IMR-90 (cell line): ENCODE results near the gene TMEM41A. TPM values are rescaled to one million over a fixed set of nuclear protein-coding genes. Genes with fewer than 3 reads are reported as not detected.

Experiments used
- ATAC-seq: fragments of 200-7000 bp; cut with Tn5 transposase; 2 replicates; pipeline ENCODE4 v1.9.1; 2020; ENCODE audit warnings: low read depth, mild to moderate bottlenecking, moderate library complexity
- BruUV-seq: library from RNA; stranded (reverse); fragments of 400-500 nt; replicated peaks from 2 replicates; lab custom pipeline; 2021; lab: Mats Ljungman, UMichigan
- CTCF ChIA-PET: fragments of 300-600 bp; formaldehyde crosslinking; extraction: SDS; loops from one replicate; lab custom pipeline; 2021; ENCODE audit warnings: antibody characterized with exemption; lab: Yijun Ruan, JAX
- POLR2A ChIA-PET: fragments of 300-600 bp; sonication (Branson Sonifier 250); formaldehyde crosslinking; loops from one replicate; lab custom pipeline; 2022; ENCODE audit warnings: antibody characterized with exemption; ENCODE audit not compliant: unreplicated experiment; lab: Charles Lee
- DNase-seq: peaks from one replicate; pipeline ENCODE4 v3.0.0; 2013
- H2AFZ ChIP-seq: replicated peaks from 2 replicates; pipeline ENCODE3; 2013; ENCODE audit warnings: low read length, mild to moderate bottlenecking; ENCODE audit not compliant: poor library complexity
- H2AK5ac ChIP-seq: 2 replicates; pipeline ENCODE4 v1.6.1; 2013; ENCODE audit warnings: low read depth, low read length, inconsistent platforms
- H2AK9ac ChIP-seq: replicated peaks from 2 replicates; pipeline ENCODE3; 2013; ENCODE audit warnings: mild to moderate bottlenecking, low read depth, low read length, moderate library complexity; ENCODE audit not compliant: poor library complexity
- H2BK120ac ChIP-seq: 2 replicates; pipeline ENCODE4 v1.6.1; 2013; ENCODE audit warnings: low read depth, low read length, inconsistent platforms
- H2BK15ac ChIP-seq: 3 replicates; pipeline ENCODE4 v1.6.1; 2013; ENCODE audit warnings: low read depth, low read length, inconsistent platforms
- H2BK20ac ChIP-seq: 2 replicates; pipeline ENCODE4 v1.6.1; 2013; ENCODE audit warnings: low read depth, mild to moderate bottlenecking, inconsistent platforms, low read length, moderate library complexity
- H2BK5ac ChIP-seq: 2 replicates; pipeline ENCODE4 v1.6.1; 2013; ENCODE audit warnings: mild to moderate bottlenecking, low read depth, low read length, inconsistent platforms; ENCODE audit not compliant: poor library complexity, severe bottlenecking
- H3K14ac ChIP-seq: replicated peaks from 2 replicates; pipeline ENCODE4 v1.6.1; 2013; ENCODE audit warnings: low read depth, low read length, inconsistent platforms
- H3K18ac ChIP-seq: 2 replicates; pipeline ENCODE4 v1.6.1; 2013; ENCODE audit warnings: low read depth, low read length, control low read depth
- H3K23ac ChIP-seq: 2 replicates; pipeline ENCODE4 v1.6.1; 2013; ENCODE audit warnings: low read depth, low read length, inconsistent platforms
- H3K27ac ChIP-seq: 2 replicates; pipeline ENCODE4 v1.5.1; 2013; ENCODE audit warnings: mild to moderate bottlenecking, control low read depth, low read length; ENCODE audit not compliant: insufficient read depth
- H3K27me3 ChIP-seq: 2 replicates; pipeline ENCODE4 v1.6.1; 2013; ENCODE audit warnings: low read length; ENCODE audit not compliant: control insufficient read depth, insufficient read depth
- H3K36me3 ChIP-seq: 2 replicates; pipeline ENCODE4 v1.6.1; 2013; ENCODE audit warnings: low read length, mixed read lengths; ENCODE audit not compliant: control insufficient read depth, insufficient read depth
- H3K4ac ChIP-seq: 2 replicates; pipeline ENCODE4 v1.6.1; 2013; ENCODE audit warnings: low read depth, low read length, inconsistent platforms
- H3K4me1 ChIP-seq: 2 replicates; pipeline ENCODE4 v1.6.1; 2013; ENCODE audit warnings: low read length, mixed read lengths; ENCODE audit not compliant: control insufficient read depth, insufficient read depth
- H3K4me2 ChIP-seq: 2 replicates; pipeline ENCODE4 v1.6.1; 2013; ENCODE audit warnings: low read depth, mild to moderate bottlenecking, control low read depth, low read length, moderate library complexity
- H3K4me3 ChIP-seq: 2 replicates; pipeline ENCODE4 v1.5.1; 2013; ENCODE audit warnings: low read depth, mild to moderate bottlenecking, control low read depth, low read length, moderate library complexity; ENCODE audit not compliant: insufficient read depth
- H3K56ac ChIP-seq: 2 replicates; pipeline ENCODE4 v1.6.1; 2013; ENCODE audit warnings: low read length, inconsistent platforms; ENCODE audit not compliant: insufficient read depth; ENCODE audit errors: extremely low read depth
- H3K79me1 ChIP-seq, 2 experiments: 2 replicates each; pipeline ENCODE4 v1.6.1; 2013; ENCODE audit warnings: low read length in 2 of 2, inconsistent platforms in 1 of 2, low read depth in 1 of 2
- H3K9ac ChIP-seq: 2 replicates; pipeline ENCODE4 v1.6.1; 2013; ENCODE audit warnings: low read depth, low read length, control low read depth
- H3K9me1 ChIP-seq: 2 replicates; pipeline ENCODE4 v1.6.1; 2013; ENCODE audit warnings: low read length, inconsistent platforms; ENCODE audit not compliant: insufficient read depth
- H3K9me3 ChIP-seq: 2 replicates; pipeline ENCODE4 v1.6.1; 2013; ENCODE audit warnings: low read length; ENCODE audit not compliant: control insufficient read depth, insufficient read depth
- H4K20me1 ChIP-seq: 2 replicates; pipeline ENCODE4 v1.6.1; 2013; ENCODE audit warnings: low read length, inconsistent platforms; ENCODE audit not compliant: insufficient read depth
- H4K5ac ChIP-seq: 2 replicates; pipeline ENCODE4 v1.6.1; 2013; ENCODE audit warnings: mild to moderate bottlenecking, low read depth, low read length, control low read depth
- H4K8ac ChIP-seq, 2 experiments: 2 replicates each; pipeline ENCODE4 v1.6.1; 2013; ENCODE audit warnings: low read depth in 2 of 2, low read length in 2 of 2, control low read depth in 1 of 2, inconsistent platforms in 1 of 2
- H4K91ac ChIP-seq: 2 replicates; pipeline ENCODE4 v1.6.1; 2013; ENCODE audit warnings: low read depth, low read length, inconsistent platforms; ENCODE audit not compliant: insufficient read depth
- ELK1 ChIP-seq: fragments of 150-350 bp; IDR thresholded peaks from 2 replicates; pipeline ENCODE4 v1.6.1; 2016; ENCODE audit warnings: low read depth, mild to moderate bottlenecking, low read length, moderate library complexity, borderline replicate concordance
- MAFK ChIP-seq: IDR thresholded peaks from 2 replicates; pipeline ENCODE4 v1.6.1; 2012; ENCODE audit warnings: low read depth, low read length, improper control_type of control experiment
- WGBS, 2 experiments: methylation state at CpG; one replicate each; pipeline versions ENCODE4 v1.1.5 to v1.1.7; 2013; ENCODE audit warnings: missing lambda C conversion rate in 2 of 2; ENCODE audit not compliant: insufficient read length in 1 of 2; ENCODE audit errors: extremely low coverage in 2 of 2; 5-methylcytosine and 5-hydroxymethylcytosine counted together
- dilution Hi-C: fragments of 300-500 bp; cut with HindIII; formaldehyde crosslinking; loops from one replicate; pipeline ENCODE4 v1.14.3; 2018; ENCODE audit warnings: low sequenced_read_pairs; ENCODE audit not compliant: unreplicated experiment
- in situ Hi-C: fragments of 300-500 bp; cut with MboI; formaldehyde crosslinking; loops from 3 replicates; pipeline ENCODE4 v1.14.3; 2019; ENCODE audit warnings: low sequenced_read_pairs, inconsistent platforms, mixed read lengths
- intact Hi-C: fragments of 100-400 bp; cut with micrococcal nuclease; formaldehyde crosslinking; loops from 2 replicates; pipeline ENCODE4 v1.10.0; 2022
- polyA plus RNA-seq, 3 experiments: library from polyadenylated mRNA; depleted of rRNA; stranded (reverse); fragments of >200 nt; gene quantifications; 2 replicates each; pipeline ENCODE4 v1.2.3, GENCODE V29; 2012; ENCODE audit warnings: low replicate concordance in 1 of 3
- total RNA-seq: library from RNA; depleted of rRNA; stranded (reverse); fragments of >200 nt; gene quantifications from 2 replicates; pipeline ENCODE4 v1.2.3, GENCODE V29; 2012

The TMEM41A gene
- total and polyA plus RNA-seq, 2 of the 4 experiments (the other 2 are of a cell fraction) = 10.6 to 12.5 TPM

- intact Hi-C loops = no loop called here
- Histone ChIP-seq H3K79me1 (no peaks in the 10 kb centered on the region), H3K9ac (no peak overlapping the region), H3K27me3 (peaks cover 14% of the 10 kb centered on the region), H3K4me2 (no peak overlapping the region), H3K18ac (no peak overlapping the region), H3K4me3 (no peak overlapping the region), H2BK5ac (no peak overlapping the region), H3K23ac (no peak overlapping the region), H3K27ac (no peak overlapping the region), H3K4ac (no peak overlapping the region), H3K9me1 (no peaks in the 10 kb centered on the region), H2AK5ac (no peak overlapping the region), H2BK120ac (no peak overlapping the region), H2AFZ (no peak overlapping the region), H3K9me3 (no peaks in the 10 kb centered on the region), H2BK15ac (no peak overlapping the region), H4K20me1 (no peaks in the 10 kb centered on the region), H2AK9ac (no peak overlapping the region), H4K5ac (no peak overlapping the region), H4K8ac (no peak overlapping the region), H3K56ac (no peak overlapping the region), H2BK20ac (no peak overlapping the region), H3K36me3 (no peaks in the 10 kb centered on the region), H3K4me1 (no peaks in the 10 kb centered on the region), H3K14ac (no peak overlapping the region), H4K91ac (no peak overlapping the region)
- in situ Hi-C loops = no loop called here
- no peak for ATAC-seq
- ChIA-PET CTCF (no interaction called here), POLR2A (no interaction called here)
- WGBS, 2 experiments = 63% methylated on average over 2 of the region's 7 CpGs; no CpG with 5 or more reads in 1 of the 2 experiments
- peak; percentile 71 for TF ChIP-seq MAFK
- TF ChIP-seq ELK1 = no peak
- dilution Hi-C loops = no loop called here
- no TSS peak for BruUV-seq
- DNase-seq = no peak
Measured at GRCh38 chr3:185521349-185522138, 22.7 kb upstream of the TMEM41A start.
